ENCODE data around the gene ANKRD29. TPM values are rescaled to one million over a fixed set of nuclear protein-coding genes. Genes with fewer than 3 reads are reported as not detected.

The ANKRD29 gene
- total and polyA plus RNA-seq, 10 of the 15 experiments (the other 5 are each of a cell fraction or from before 2014, with no cell fraction given) = 0.53 to 9.2 (median 1.6) TPM

- TF ChIP-seq ZBTB11 (CRISPR knock-in tag; IDR thresholded peaks at IDR 0.05) (no peak), BHLHE40 (IDR thresholded peaks at IDR 0.05; ENCODE audit: borderline replicate concordance in 1 of 2, low read depth in 2 of 2, low read length in 1 of 2) (no peak), HCFC1 (IDR thresholded peaks at IDR 0.05; ENCODE audit: low read length) (no peak), RCOR1 (conservative IDR thresholded peaks at IDR 0.05; ENCODE audit: low read depth, low read length) (no peak), YBX1 (IDR thresholded peaks at IDR 0.05) (no peak), NFYB (IDR thresholded peaks at IDR 0.05; ENCODE audit: insufficient read depth, low read depth, low read length) (no peak)
- TF ChIP-seq, protein P1, sequence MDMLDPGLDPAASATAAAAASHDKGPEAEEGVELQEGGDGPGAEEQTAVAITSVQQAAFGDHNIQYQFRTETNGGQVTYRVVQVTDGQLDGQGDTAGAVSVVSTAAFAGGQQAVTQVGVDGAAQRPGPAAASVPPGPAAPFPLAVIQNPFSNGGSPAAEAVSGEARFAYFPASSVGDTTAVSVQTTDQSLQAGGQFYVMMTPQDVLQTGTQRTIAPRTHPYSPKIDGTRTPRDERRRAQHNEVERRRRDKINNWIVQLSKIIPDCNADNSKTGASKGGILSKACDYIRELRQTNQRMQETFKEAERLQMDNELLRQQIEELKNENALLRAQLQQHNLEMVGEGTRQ (IDR thresholded peaks at IDR 0.05; ENCODE audit: borderline replicate concordance, low read depth, low read length) = no peak
Observed at GRCh38 chr18:23556145-23556780, 106.4 kb downstream of the ANKRD29 start (continued).

- no peak overlapping the region for H2AFZ ChIP-seq (ENCODE audit: control insufficient read depth, low read depth, low read length)
- H3K4me2 ChIP-seq (ENCODE audit: control insufficient read depth, insufficient read depth) = no peak overlapping the region
- H3K27ac ChIP-seq (ENCODE audit: control insufficient read depth, insufficient read depth) = no peak overlapping the region
- in situ Hi-C loops (cut with MboI) (no loop called here), intact Hi-C loops (cut with micrococcal nuclease; ENCODE audit: unreplicated experiment) (no loop called here)
- POLR2A ChIA-PET = interaction anchor here (0.6 to 1.5 kb wide), 2 partner anchors 12 to 100 kb away, joined by 3 to 4 read pairs; no protein-coding TSS in a partner anchor
- no TSS peak for BruUV-seq (replicated peaks)
- peaks cover 20 to 38% of the 10 kb centered on the region in 2 experiments for H3K36me3 ChIP-seq (ENCODE audit: control insufficient read depth in 2 of 2, insufficient read depth in 2 of 2, low read length in 1 of 2)
- no peaks in the 10 kb centered on the region for H3K79me2 ChIP-seq (ENCODE audit: control insufficient read depth, insufficient read depth, low read length)
- H3K4me1 ChIP-seq (ENCODE audit: control insufficient read depth, insufficient read depth, low read length) = no peaks in the 10 kb centered on the region
- no peak for FAIRE-seq
- 97% methylated on average over 6 of the region's 6 CpGs for WGBS (ENCODE audit: insufficient coverage, insufficient replicate concordance, low lambda C conversion rate, missing lambda C conversion rate)
- H4K20me1 ChIP-seq (ENCODE audit: control insufficient read depth, insufficient read depth) = no peaks in the 10 kb centered on the region
- H3K4me3 ChIP-seq = no peak overlapping the region
- CTCF ChIA-PET = no interaction called here
- no peaks in the 10 kb centered on the region for H3K9me3 ChIP-seq (replicated peaks; ENCODE audit: control insufficient read depth, insufficient read depth, low read length)
- H3K27me3 ChIP-seq (replicated peaks in 1 of 2; ENCODE audit: control insufficient read depth in 2 of 2, insufficient read depth in 2 of 2, low read length in 1 of 2) = no peaks in the 10 kb centered on the region
- no peak for DNase-seq (ENCODE audit: low read depth, low spot score)
- SMC1A ChIA-PET (ENCODE audit: uncharacterized antibody, unreplicated experiment) = interaction anchor here (1.1 kb wide), 1 partner anchor 9 kb away, joined by 3 read pairs; no protein-coding TSS in a partner anchor
- ATAC-seq = no peak
- RAD21 ChIA-PET (ENCODE audit: unreplicated experiment) = interaction anchor here (1.2 kb wide), 1 partner anchor 149 kb away, joined by 3 read pairs; no protein-coding TSS in a partner anchor
- H3K9ac ChIP-seq (ENCODE audit: control insufficient read depth, insufficient read depth, low read length) = no peak overlapping the region
- TF ChIP-seq, protein P2, sequence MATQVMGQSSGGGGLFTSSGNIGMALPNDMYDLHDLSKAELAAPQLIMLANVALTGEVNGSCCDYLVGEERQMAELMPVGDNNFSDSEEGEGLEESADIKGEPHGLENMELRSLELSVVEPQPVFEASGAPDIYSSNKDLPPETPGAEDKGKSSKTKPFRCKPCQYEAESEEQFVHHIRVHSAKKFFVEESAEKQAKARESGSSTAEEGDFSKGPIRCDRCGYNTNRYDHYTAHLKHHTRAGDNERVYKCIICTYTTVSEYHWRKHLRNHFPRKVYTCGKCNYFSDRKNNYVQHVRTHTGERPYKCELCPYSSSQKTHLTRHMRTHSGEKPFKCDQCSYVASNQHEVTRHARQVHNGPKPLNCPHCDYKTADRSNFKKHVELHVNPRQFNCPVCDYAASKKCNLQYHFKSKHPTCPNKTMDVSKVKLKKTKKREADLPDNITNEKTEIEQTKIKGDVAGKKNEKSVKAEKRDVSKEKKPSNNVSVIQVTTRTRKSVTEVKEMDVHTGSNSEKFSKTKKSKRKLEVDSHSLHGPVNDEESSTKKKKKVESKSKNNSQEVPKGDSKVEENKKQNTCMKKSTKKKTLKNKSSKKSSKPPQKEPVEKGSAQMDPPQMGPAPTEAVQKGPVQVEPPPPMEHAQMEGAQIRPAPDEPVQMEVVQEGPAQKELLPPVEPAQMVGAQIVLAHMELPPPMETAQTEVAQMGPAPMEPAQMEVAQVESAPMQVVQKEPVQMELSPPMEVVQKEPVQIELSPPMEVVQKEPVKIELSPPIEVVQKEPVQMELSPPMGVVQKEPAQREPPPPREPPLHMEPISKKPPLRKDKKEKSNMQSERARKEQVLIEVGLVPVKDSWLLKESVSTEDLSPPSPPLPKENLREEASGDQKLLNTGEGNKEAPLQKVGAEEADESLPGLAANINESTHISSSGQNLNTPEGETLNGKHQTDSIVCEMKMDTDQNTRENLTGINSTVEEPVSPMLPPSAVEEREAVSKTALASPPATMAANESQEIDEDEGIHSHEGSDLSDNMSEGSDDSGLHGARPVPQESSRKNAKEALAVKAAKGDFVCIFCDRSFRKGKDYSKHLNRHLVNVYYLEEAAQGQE (IDR thresholded peaks at IDR 0.05; ENCODE audit: low read depth, low read length) = no peak
- TF ChIP-seq FOXK2 (IDR thresholded peaks at IDR 0.05) (no peak), STAT1 (conservative IDR thresholded peaks at IDR 0.05) (no peak), WRNIP1 (IDR thresholded peaks at IDR 0.05; ENCODE audit: borderline replicate concordance, low read depth, low read length) (no peak), ZNF384 (IDR thresholded peaks at IDR 0.05; ENCODE audit: borderline replicate concordance, low read depth, low read length) (no peak), EZH2 (IDR thresholded peaks at IDR 0.05; ENCODE audit: borderline replicate concordance, control insufficient read depth, low read depth, low read length) (no peak)
Observed at GRCh38 chr18:23553887-23554286, 108.8 kb downstream of the ANKRD29 start.
